GM18499 (cell line): Measurements from ENCODE around the gene NR6A1.
"Not testable (repeated sequence)": the region's sequence is repeated elsewhere in the genome, so short reads cannot be mapped to it uniquely, and the experiment has no call there.

Source experiments
- ATAC-seq: cut with Tn5 transposase; IDR thresholded peaks from one replicate; pipeline ENCODE4 v1.9.1; 2021; ENCODE audit warnings: moderate number of reproducible peaks; ENCODE audit not compliant: insufficient read depth, unreplicated experiment

The NR6A1 gene

DNA sequence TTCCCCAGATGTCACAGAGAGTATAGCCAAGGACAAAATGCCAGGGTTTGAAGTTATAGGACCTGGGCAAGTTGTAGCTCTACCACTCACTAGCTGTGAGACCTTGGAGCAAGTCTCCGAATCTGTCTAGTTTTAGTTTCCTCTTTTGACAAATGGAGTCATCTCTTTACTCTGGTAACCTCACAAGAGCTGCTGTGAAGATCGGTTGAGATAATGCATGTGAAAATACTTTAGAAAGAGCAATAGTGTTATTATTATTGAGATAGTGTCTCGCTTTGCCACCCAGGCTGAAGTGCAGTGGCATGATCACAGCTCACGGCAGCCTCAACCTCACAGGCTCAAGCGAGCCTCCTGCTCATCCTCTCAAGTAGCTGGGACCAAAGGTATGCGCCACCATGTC, 146.0 kb downstream of the NR6A1 start:
- ATAC-seq = no peak

DNA sequence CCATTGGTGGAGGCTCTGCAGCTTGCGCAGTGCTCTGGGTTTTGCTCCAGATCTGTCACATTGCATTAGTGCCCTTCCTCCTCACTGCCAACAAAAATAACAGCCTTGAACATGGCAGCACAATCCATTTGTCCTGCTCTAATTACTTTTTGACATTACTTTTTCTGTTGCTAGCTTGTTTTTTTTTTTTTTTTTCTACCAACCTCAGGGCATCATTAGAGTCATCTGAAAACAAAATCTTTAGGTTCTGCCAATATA, 146.4 kb downstream of the NR6A1 start:
- no peak for ATAC-seq

DNA sequence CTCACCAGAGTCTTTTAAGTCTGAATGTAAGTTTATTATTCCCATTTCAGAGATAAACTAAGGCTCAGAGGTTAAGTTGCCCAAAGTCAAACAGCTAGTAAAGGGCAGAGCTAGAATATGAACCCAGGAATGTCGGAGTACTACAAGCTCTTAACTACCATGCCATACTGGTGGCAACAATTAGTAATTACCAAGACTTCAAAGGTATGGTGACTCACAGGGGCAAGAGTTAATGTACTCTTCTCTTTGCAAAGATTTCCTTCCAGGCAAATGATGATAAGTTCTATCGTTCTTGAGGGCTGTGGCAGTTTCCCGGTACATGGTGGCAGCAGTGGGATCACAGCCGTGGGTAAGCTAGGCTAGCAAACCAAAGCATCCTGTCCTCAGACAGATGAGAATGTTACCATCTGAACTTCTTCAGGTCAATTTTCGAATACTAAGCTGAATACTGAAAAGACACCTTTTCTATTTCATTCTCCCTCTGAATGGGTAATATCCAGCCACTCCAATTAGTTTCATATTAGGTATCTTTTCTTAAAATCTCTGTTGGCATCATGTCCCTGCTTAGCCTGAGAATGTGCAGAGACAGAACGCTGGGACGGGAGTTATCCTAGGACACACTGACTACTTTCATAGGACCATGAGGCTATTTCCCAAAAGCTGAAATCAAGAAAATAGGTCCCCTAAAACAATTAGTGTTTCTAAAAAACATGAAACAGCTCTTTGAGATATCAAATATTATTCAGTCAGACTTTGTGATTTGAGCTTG, 147.0 kb downstream of the NR6A1 start:
- ATAC-seq = no peak

- no peak for ATAC-seq
Measured at GRCh38 chr9:124622882-124623281, 148.2 kb downstream of the NR6A1 start.

DNA sequence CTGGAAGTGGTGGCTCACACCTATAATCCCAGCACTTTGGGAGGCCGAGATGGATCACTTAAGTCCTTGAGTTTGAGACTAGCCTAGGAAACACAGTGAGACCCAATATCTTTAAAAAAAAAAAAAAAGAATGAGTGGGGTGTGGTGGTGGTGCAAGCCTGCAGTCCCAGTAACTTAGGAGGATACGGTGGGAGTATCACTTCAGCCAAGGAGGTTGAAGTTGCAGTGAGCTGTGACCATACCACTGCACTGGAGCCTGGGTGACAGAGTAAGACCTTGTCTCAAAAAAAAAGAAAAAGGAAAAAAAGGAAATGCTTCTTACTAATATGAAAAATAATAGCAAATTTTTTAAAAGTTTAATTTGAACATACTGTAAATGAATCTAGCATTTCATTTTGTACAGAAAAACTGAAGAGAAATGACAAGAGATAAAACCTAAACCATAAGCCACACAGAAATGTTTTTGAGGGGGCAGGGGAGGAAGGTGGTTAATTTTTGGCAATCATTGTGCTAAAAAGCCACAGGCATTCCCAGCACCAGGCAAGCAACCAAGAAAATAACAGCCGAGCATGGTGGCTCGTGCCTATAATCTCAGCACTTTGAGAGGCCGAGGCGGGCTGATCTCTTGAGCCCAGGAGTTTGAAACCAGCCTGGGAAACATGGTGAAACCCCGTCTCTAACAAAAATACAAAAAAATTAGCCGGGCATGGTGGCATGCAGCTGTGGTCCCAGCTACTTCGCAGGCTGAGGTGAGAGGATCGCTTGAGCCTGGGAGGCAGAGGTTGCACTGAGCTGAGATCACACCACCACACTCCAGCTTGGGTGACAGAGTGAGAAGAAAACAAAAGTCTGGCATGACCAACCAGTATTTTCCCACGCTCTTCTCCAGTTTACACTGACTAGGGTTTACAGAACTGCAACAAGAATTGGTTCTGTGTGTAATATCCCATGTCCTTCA, 149.5 kb downstream of the NR6A1 start:
- no peak for ATAC-seq

DNA sequence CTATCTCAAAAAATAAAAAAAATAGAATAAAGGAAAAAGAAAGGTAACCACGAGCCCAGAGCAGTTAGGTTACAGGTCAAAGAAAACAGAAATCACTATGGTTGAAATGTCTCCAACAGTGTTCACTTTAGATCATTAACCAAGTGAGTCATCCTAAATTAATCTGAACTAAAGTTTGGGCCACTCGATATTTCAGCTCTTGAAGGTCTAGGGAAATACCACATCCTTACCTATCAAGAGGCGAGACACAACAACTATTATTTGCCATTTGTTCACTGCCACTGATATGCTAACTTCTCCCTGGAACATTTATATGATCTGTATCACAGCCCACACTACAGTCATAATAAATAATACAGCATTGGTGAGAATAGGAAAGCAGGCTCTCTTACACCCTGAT, 152.6 kb downstream of the NR6A1 start:
- no peak for ATAC-seq

DNA sequence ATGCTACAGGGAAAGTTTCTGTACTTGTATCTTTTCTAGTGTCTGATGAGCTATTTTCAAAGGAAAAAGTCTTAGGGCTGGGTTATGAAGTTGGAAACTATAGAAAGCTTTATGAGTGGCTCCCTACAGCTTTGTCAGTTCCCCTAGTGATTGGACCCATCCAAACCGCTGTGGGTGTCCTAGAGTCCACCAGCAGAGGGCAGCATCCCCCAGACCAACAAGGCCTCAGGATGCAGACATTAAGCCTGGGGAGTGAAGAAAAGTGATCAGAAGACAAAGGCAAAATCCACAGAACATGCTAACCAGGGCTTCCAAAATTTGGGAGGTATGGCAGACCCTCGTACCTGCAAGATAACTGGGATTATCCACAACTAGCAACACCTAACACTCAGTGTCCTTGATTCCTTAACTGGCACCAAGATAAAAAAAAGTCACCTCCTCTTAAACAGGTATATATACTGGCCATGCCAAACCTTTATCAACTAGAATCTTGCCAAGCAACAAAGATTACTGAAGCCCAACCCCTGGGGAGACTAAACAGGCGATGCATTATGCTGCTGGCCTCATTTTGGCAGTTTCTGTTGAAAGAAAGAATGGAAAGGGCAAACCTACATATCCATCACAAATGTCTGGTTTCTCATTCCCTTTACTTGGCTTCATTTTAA, 153.5 kb downstream of the NR6A1 start:
- ATAC-seq = no peak

- no peak for ATAC-seq
Measured at GRCh38 chr9:124616961-124617360, 154.2 kb downstream of the NR6A1 start.

DNA sequence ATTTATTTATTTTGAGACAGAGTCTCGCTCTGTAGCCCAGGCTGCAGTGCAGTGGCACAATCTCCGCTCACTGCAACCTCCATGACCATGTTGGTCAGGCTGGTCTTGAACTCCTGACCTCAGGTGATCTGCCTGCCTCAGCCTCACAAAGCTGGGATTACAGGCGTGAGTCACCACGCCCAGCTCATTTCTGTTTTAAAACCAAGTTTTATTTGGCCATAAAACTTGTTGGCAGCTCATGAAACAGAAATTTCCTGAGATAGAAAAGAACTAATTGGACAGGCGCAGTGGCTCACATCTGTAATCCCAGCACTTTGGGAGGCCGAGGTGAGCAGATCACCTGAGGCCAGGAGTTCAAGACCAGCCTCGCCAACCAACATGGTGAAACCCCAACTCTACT, 155.3 kb downstream of the NR6A1 start:
- not testable (repeated sequence) for ATAC-seq

- ATAC-seq = no peak
Measured at GRCh38 chr9:124615100-124615742, 155.9 kb downstream of the NR6A1 start.

- no peak for ATAC-seq
Measured at GRCh38 chr9:124613849-124614248, 157.3 kb downstream of the NR6A1 start.

DNA sequence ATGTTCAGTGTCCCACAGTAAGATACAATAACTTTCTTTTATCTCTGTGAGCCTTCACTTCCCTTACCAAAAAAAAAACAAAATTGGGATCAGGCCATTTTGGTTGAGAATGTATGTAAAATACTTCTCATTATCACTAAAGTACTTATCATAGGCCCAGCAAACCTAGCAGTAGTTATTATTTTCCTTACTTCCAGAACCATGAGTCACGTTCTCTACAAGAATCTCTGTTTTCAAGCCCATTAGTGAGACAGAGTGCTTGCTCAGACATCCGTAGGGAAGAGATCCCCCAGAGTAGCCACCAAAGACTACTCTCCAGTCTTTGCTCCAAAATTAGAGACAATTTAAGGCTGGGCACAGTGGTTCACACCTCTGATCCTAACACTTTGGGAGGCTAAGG, 160.0 kb downstream of the NR6A1 start:
- ATAC-seq = no peak

GRCh38 chr9:124606027-124606426, 165.1 kb downstream of the NR6A1 start:
- ATAC-seq = no peak

DNA sequence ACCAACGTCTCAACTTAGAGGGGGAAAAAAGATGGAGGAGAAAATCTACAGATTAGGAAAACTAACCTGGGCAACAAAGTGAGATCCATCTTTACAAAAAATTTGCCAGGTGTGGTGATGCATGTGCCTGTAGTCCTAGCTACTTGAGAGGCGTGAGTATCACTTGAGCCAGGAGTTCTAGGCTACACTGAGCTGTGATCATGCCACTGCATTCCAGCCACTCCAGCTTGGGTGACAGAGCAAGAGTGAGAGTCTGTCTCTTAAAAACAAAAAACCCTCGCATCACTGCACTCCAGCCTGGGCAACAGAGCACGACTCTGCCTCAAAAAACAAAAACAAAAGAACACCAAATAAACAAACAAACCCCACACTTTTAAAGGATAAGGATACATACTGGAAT, 165.9 kb downstream of the NR6A1 start:
- ATAC-seq = no peak

DNA sequence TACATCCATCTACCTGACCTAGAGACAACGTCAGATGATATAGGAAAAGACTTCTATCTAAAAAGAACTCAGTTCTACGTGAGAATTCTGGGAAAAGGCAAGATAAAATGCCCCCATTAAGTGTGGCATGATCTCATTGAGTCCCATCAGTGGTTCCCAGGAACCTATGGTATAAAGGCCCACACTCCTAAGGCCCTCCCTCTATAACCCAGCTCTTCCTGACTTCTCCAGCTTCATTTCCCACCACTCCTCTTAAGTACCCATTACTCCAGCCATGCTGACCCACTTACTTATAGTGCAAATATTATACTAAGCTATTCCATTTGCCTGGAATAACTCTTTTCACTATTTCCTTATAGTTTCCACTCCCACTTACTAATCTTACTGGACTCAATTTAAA, 168.5 kb downstream of the NR6A1 start:
- no peak for ATAC-seq

GRCh38 chr9:124602204-124602603, 168.9 kb downstream of the NR6A1 start:
- no peak for ATAC-seq

- ATAC-seq = no peak
Measured at GRCh38 chr9:124600407-124600806, 170.7 kb downstream of the NR6A1 start.

- no peak for ATAC-seq
Measured at GRCh38 chr9:124599121-124599795, 171.9 kb downstream of the NR6A1 start.

DNA sequence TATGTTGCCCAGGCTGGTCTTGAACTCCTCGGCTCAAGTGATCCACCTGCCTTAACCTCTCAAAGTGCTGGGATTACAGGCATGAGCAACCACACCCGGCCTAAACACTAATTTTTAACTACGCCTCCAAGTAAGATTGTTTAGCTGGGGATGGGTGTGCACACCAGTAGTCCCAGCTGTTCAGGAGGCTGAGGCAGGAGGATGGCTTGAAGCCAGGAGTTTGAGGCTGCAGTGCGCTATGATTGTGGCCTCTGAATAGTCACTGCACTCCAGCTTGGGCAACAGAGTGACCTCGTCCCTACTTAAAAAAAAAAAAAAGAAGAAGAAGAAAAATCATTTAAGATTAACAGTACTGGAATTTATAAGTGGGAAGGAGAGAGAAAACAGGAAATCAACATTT, 173.1 kb downstream of the NR6A1 start:
- no peak for ATAC-seq

DNA sequence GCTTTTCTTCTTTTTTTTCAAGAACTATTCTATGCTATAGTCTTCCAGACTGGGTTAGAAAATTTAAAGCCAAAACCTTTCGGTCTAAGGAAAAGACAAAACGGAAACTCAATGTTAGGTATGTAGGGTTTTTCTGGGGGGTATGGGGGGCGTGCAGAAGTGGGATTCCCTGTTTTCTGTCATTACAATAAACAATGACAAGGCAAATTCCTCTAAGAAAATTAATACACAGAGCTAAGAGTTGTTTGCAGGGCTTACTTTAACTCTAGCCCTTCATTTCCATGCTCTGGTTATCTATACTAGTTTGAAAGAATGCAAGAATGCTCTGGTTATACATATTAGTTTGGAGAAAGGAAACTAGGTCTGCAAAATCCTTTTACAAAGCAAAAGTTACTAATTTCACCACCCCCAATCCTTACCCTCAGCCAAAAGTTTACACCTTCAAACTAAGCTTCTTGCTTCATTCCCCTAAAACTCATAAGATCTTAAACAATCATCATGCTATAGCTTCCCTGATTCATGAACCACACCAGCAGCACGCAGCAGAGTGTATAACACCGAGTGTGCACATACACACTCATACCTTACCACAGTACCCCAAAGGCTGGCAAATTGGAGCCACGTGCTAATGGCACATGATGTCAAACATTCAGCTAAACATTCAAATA, 174.8 kb downstream of the NR6A1 start:
- ATAC-seq = no peak
